ENCODE results near the gene KIF16B. TPM values are rescaled to one million over a fixed set of nuclear protein-coding genes. Genes with fewer than 3 reads are reported as not detected.
A peak's percentile ranks its signal among the peaks of the same experiment; 100 is the strongest.

The KIF16B gene
- total RNA-seq, 1 donor from 2014 or later, result 7.0 TPM

DNA sequence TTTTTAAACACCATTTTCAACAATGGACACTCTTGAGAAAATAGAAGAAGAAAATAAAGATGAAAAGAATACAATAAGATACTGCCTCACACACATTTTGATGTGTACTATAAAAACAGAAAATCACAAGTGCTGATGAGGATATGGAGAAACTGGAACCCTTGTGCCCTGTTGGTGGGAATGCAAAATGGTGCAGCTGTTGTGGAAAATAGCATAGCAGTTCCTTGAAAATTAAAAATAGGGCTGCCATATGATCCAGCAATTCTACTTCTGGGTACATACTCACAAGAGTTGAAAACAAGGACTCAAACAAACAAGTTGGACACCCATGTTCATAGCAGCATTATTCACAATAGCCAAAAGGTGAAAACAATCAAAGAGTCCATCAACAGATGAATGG, 173.0 kb downstream of the KIF16B start:
- H3K36me3 ChIP-seq (ENCODE audit: insufficient read depth, low read length), result no peaks in the 10 kb centered on the region
- H3K4me3 Mint-ChIP-seq (ENCODE audit: unreplicated experiment), result no peak overlapping the region
- H3K27me3 ChIP-seq (ENCODE audit: insufficient read depth, low read length), result no peaks in the 10 kb centered on the region
- H2AFZ ChIP-seq (ENCODE audit: low read depth, low read length), result no peak overlapping the region
- H3K4me1 ChIP-seq (ENCODE audit: insufficient read depth, low read length), result no peaks in the 10 kb centered on the region
- DNase-seq (ENCODE audit: low read depth), result no peak
- H3K9me3 Mint-ChIP-seq (ENCODE audit: unreplicated experiment), result no peaks in the 10 kb centered on the region
- no peaks in the 10 kb centered on the region for H3K27me3 Mint-ChIP-seq (ENCODE audit: low read depth, unreplicated experiment)
- no peaks in the 10 kb centered on the region for H3K4me1 Mint-ChIP-seq (ENCODE audit: low read depth, unreplicated experiment)
- no peaks in the 10 kb centered on the region for H4K20me1 ChIP-seq (ENCODE audit: insufficient read depth, low read length)
- TF ChIP-seq, protein P1, sequence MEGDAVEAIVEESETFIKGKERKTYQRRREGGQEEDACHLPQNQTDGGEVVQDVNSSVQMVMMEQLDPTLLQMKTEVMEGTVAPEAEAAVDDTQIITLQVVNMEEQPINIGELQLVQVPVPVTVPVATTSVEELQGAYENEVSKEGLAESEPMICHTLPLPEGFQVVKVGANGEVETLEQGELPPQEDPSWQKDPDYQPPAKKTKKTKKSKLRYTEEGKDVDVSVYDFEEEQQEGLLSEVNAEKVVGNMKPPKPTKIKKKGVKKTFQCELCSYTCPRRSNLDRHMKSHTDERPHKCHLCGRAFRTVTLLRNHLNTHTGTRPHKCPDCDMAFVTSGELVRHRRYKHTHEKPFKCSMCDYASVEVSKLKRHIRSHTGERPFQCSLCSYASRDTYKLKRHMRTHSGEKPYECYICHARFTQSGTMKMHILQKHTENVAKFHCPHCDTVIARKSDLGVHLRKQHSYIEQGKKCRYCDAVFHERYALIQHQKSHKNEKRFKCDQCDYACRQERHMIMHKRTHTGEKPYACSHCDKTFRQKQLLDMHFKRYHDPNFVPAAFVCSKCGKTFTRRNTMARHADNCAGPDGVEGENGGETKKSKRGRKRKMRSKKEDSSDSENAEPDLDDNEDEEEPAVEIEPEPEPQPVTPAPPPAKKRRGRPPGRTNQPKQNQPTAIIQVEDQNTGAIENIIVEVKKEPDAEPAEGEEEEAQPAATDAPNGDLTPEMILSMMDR (IDR thresholded peaks at IDR 0.05; ENCODE audit: insufficient read depth, low read depth, low read length), result no peak
- no peak for TF ChIP-seq EZH2 (IDR thresholded peaks at IDR 0.05; ENCODE audit: insufficient read depth, low read length)
- no peak for FAIRE-seq
- peaks cover 9% of the 10 kb centered on the region for H3K36me3 Mint-ChIP-seq (ENCODE audit: low read depth, unreplicated experiment)
- H3K4me2 ChIP-seq (ENCODE audit: low read length), result no peak overlapping the region
- no peak overlapping the region for H3K27ac Mint-ChIP-seq (ENCODE audit: unreplicated experiment)
- no peak overlapping the region for H3K9ac ChIP-seq (ENCODE audit: low read length)
- no peaks in the 10 kb centered on the region for H3K9me3 ChIP-seq (ENCODE audit: insufficient read depth, low read depth, low read length)
- no peak overlapping the region for H3K4me3 ChIP-seq (ENCODE audit: insufficient read depth, low read depth, low read length)
- H3K79me2 ChIP-seq (ENCODE audit: insufficient read depth, low read length), result no peaks in the 10 kb centered on the region
- H3K27ac ChIP-seq (ENCODE audit: low read depth, low read length), result no peak overlapping the region

GRCh38 chr20:16399801-16400200, 173.4 kb downstream of the KIF16B start:
- Histone ChIP-seq H3K4me3 (ENCODE audit: insufficient read depth, low read depth, low read length) (no peak overlapping the region), H2AFZ (ENCODE audit: low read depth, low read length) (no peak overlapping the region), H3K79me2 (ENCODE audit: insufficient read depth, low read length) (no peaks in the 10 kb centered on the region), H4K20me1 (ENCODE audit: insufficient read depth, low read length) (no peaks in the 10 kb centered on the region), H3K27ac (ENCODE audit: low read depth, low read length) (no peak overlapping the region), H3K9me3 (ENCODE audit: insufficient read depth, low read depth, low read length) (no peaks in the 10 kb centered on the region), H3K27me3 (ENCODE audit: insufficient read depth, low read length) (no peaks in the 10 kb centered on the region), H3K9ac (ENCODE audit: low read length) (no peak overlapping the region), H3K4me1 (ENCODE audit: insufficient read depth, low read length) (no peaks in the 10 kb centered on the region), H3K36me3 (ENCODE audit: insufficient read depth, low read length) (no peaks in the 10 kb centered on the region), H3K4me2 (ENCODE audit: low read length) (no peak overlapping the region)
- TF ChIP-seq, protein P1 (IDR thresholded peaks at IDR 0.05; ENCODE audit: insufficient read depth, low read depth, low read length), result no peak
- TF ChIP-seq EZH2 (IDR thresholded peaks at IDR 0.05; ENCODE audit: insufficient read depth, low read length), result no peak
- no peak for FAIRE-seq
- no peaks in the 10 kb centered on the region for H3K4me1 Mint-ChIP-seq (ENCODE audit: low read depth, unreplicated experiment)
- no peak overlapping the region for H3K27ac Mint-ChIP-seq (ENCODE audit: unreplicated experiment)
- peaks cover 9% of the 10 kb centered on the region for H3K36me3 Mint-ChIP-seq (ENCODE audit: low read depth, unreplicated experiment)
- no peaks in the 10 kb centered on the region for H3K27me3 Mint-ChIP-seq (ENCODE audit: low read depth, unreplicated experiment)
- no peak overlapping the region for H3K4me3 Mint-ChIP-seq (ENCODE audit: unreplicated experiment)
- DNase-seq (ENCODE audit: low read depth), result no peak
- H3K9me3 Mint-ChIP-seq (ENCODE audit: unreplicated experiment), result no peaks in the 10 kb centered on the region

DNA sequence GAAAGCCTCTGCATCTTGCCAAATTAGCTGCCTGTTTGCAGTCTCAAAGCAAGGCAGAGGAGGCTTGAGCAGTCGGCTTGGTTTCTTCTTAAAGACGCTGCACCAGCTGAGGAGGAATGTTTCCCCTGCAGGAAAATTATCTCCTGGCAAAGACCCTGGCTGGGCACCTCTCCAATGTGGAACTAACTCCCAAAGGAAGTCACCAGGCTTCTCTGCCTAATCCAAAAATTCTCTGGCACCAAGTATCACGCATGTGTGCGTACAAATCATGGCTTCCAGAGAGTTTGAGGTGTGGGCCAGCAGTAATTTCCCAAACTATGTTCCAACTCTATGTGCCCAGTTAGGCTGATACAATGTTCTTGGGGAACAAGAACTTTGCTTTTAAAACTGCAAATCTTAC, 176.2 kb downstream of the KIF16B start:
- FAIRE-seq, result no peak
- H3K36me3 Mint-ChIP-seq (ENCODE audit: low read depth, unreplicated experiment), result peaks cover 9% of the 10 kb centered on the region

More for the DNA sequence above, 176.2 kb downstream of the KIF16B start:
- Mint-ChIP-seq H3K27me3 (ENCODE audit: low read depth, unreplicated experiment) (no peaks in the 10 kb centered on the region), H3K4me1 (ENCODE audit: low read depth, unreplicated experiment) (no peaks in the 10 kb centered on the region), H3K27ac (ENCODE audit: unreplicated experiment) (no peak overlapping the region), H3K9me3 (ENCODE audit: unreplicated experiment) (no peaks in the 10 kb centered on the region), H3K4me3 (ENCODE audit: unreplicated experiment) (no peak overlapping the region)
- no peaks in the 10 kb centered on the region for H3K79me2 ChIP-seq (ENCODE audit: insufficient read depth, low read length)
- H3K4me1 ChIP-seq (ENCODE audit: insufficient read depth, low read length), result no peaks in the 10 kb centered on the region
- no peak overlapping the region for H3K4me2 ChIP-seq (ENCODE audit: low read length)
- no peak overlapping the region for H3K27ac ChIP-seq (ENCODE audit: low read depth, low read length)
- no peak for TF ChIP-seq EZH2 (IDR thresholded peaks at IDR 0.05; ENCODE audit: insufficient read depth, low read length)
- TF ChIP-seq, protein P1 (IDR thresholded peaks at IDR 0.05; ENCODE audit: insufficient read depth, low read depth, low read length), result no peak
- no peaks in the 10 kb centered on the region for H3K27me3 ChIP-seq (ENCODE audit: insufficient read depth, low read length)
- no peaks in the 10 kb centered on the region for H4K20me1 ChIP-seq (ENCODE audit: insufficient read depth, low read length)
- no peak overlapping the region for H2AFZ ChIP-seq (ENCODE audit: low read depth, low read length)
- DNase-seq (ENCODE audit: low read depth), result peak; percentile 24
- no peak overlapping the region for H3K9ac ChIP-seq (ENCODE audit: low read length)
- H3K36me3 ChIP-seq (ENCODE audit: insufficient read depth, low read length), result no peaks in the 10 kb centered on the region
- no peak overlapping the region for H3K4me3 ChIP-seq (ENCODE audit: insufficient read depth, low read depth, low read length)
- no peaks in the 10 kb centered on the region for H3K9me3 ChIP-seq (ENCODE audit: insufficient read depth, low read depth, low read length)

All from astrocyte (in vitro differentiated cells and primary cell).